SK-N-SH treated with all-trans-retinoic acid at 6 μM for 48 hours (cell line): ENCODE results near the gene FCN2.

Experiments
- ATAC-seq: fragments of 200-7000 bp; cut with Tn5 transposase; 3 replicates; pipeline ENCODE4 v1.9.1; 2020; ENCODE audit warnings: mild to moderate bottlenecking, moderate library complexity
- ARNTL ChIP-seq: fragments of 450-650 bp; formaldehyde crosslinking; IDR thresholded peaks from 2 replicates; pipeline ENCODE4 v1.5.0; 2020; ENCODE audit warnings: low read depth, mild to moderate bottlenecking, moderate library complexity, borderline replicate concordance
- BACH2 ChIP-seq: fragments of 250-450 bp; sonication (Bioruptor Pico); IDR thresholded peaks from 2 replicates; pipeline ENCODE4 v1.9.0; 2021; ENCODE audit warnings: mild to moderate bottlenecking, borderline replicate concordance
- CSDC2 ChIP-seq: fragments of 250-450 bp; sonication (Bioruptor Pico); IDR thresholded peaks from 2 replicates; pipeline ENCODE4 v1.5.0; 2020; ENCODE audit warnings: mild to moderate bottlenecking, moderate library complexity
- ESRRG ChIP-seq: fragments of 250-450 bp; sonication (Bioruptor Pico); IDR thresholded peaks from 2 replicates; pipeline ENCODE4 v1.6.1; 2021; ENCODE audit warnings: mild to moderate bottlenecking
- GLIS3 ChIP-seq: fragments of 250-450 bp; sonication (Bioruptor Pico); IDR thresholded peaks from 2 replicates; pipeline ENCODE4 v1.5.0; 2020; ENCODE audit warnings: mild to moderate bottlenecking, moderate library complexity
- ISL1 ChIP-seq: fragments of 250-450 bp; sonication (Bioruptor Pico); IDR thresholded peaks from 2 replicates; pipeline ENCODE4 v2.1.2; 2022; ENCODE audit warnings: mild to moderate bottlenecking, moderate library complexity
- SNAI2 ChIP-seq: fragments of 250-450 bp; sonication (Bioruptor Pico); IDR thresholded peaks from 2 replicates; pipeline ENCODE4 v1.5.0; 2020; ENCODE audit warnings: mild to moderate bottlenecking, moderate library complexity
- TCF4 ChIP-seq: fragments of 250-450 bp; sonication (Bioruptor Pico); IDR thresholded peaks from 2 replicates; pipeline ENCODE4 v1.8.0; 2021; ENCODE audit warnings: mild to moderate bottlenecking, moderate library complexity, borderline replicate concordance
- TOX ChIP-seq: fragments of 250-450 bp; sonication (Bioruptor Pico); IDR thresholded peaks from 2 replicates; pipeline ENCODE4 v1.8.0; 2021; ENCODE audit warnings: mild to moderate bottlenecking, moderate library complexity, borderline replicate concordance
- ZC3H10 ChIP-seq: fragments of 250-450 bp; sonication (Bioruptor Pico); IDR thresholded peaks from 2 replicates; pipeline ENCODE4 v1.5.1; 2021; ENCODE audit warnings: mild to moderate bottlenecking, moderate library complexity
- ZFP3 ChIP-seq: fragments of 250-450 bp; sonication (Bioruptor Pico); IDR thresholded peaks from 2 replicates; pipeline ENCODE4 v1.5.0; 2020; ENCODE audit warnings: mild to moderate bottlenecking, moderate library complexity
- ZFP30 ChIP-seq: fragments of 450-650 bp; formaldehyde crosslinking; IDR thresholded peaks from 2 replicates; pipeline ENCODE4 v1.5.0; 2022; ENCODE audit warnings: mild to moderate bottlenecking, moderate library complexity
- ZNF565 ChIP-seq: fragments of 450-650 bp; formaldehyde crosslinking; conservative IDR thresholded peaks from 2 replicates; pipeline ENCODE4 v1.5.0; 2020; ENCODE audit warnings: low read depth, mild to moderate bottlenecking, moderate library complexity
- ZNF70 ChIP-seq: fragments of 450-650 bp; formaldehyde crosslinking; IDR thresholded peaks from 2 replicates; pipeline ENCODE4 v1.5.0; 2020; ENCODE audit warnings: mild to moderate bottlenecking, moderate library complexity
- ZNF8 ChIP-seq: fragments of 450-650 bp; formaldehyde crosslinking; IDR thresholded peaks from 2 replicates; pipeline ENCODE4 v1.5.0; 2020; ENCODE audit warnings: mild to moderate bottlenecking, moderate library complexity
- TF ChIP-seq, protein P1 (sequence below): fragments of 250-450 bp; sonication (Bioruptor Pico); IDR thresholded peaks from 2 replicates; pipeline ENCODE4 v1.8.0; 2021; ENCODE audit warnings: low read depth, mild to moderate bottlenecking, moderate library complexity, borderline replicate concordance
- TF ChIP-seq, protein P2 (sequence below): fragments of 250-450 bp; sonication (Bioruptor Pico); IDR thresholded peaks from 2 replicates; pipeline ENCODE4 v1.8.0; 2020; ENCODE audit warnings: mild to moderate bottlenecking, moderate library complexity, borderline replicate concordance
- TF ChIP-seq, protein P3 (sequence below): fragments of 250-450 bp; sonication (Bioruptor Pico); IDR thresholded peaks from 2 replicates; pipeline ENCODE4 v1.5.1; 2020; ENCODE audit warnings: low read depth, mild to moderate bottlenecking, moderate library complexity
- TF ChIP-seq, protein P4 (sequence below): fragments of 250-450 bp; sonication (Bioruptor Pico); IDR thresholded peaks from 2 replicates; pipeline ENCODE4 v1.5.0; 2020; ENCODE audit warnings: mild to moderate bottlenecking, moderate library complexity

FCN2 gene

DNA sequence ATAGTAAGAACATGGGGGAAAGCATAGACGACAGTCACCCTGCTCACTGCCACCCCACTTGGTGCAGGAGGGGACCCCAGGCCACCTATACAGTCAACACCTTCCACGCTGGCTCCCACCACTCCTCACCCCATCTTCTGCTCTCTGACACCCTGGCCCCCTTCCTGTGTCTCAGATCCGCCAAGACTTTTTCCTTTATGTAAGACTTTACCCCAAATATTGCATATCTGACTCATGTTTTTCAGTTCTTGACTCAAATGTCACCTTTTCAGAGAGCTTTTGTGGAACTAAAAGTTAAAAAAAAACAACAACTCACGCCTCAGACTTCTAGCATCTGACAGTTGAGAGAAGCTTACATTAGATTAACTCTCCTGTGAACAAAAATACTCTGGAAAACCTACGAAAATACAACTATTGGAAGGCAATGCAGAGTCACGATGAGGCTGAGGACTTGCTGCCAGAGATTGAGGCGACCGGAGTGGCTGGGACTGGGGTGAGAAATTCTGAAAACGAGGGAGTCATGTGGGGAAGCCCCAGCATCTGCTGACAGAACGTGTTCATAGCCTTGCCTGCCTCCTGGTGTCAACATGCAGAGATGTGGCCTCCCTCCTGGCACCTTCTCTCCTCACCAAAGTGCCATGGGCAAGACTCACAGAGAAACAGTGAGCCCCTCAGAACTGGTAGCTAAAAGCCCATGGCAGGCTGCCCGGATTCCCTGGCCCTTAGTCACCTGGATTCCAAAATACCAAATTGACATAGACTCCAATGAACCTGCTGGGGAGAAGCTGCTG lies 22.4 kb upstream of the FCN2 start (continued):
- TF ChIP-seq ZNF70 (CRISPR knock-in tag) (no peak), ZNF8 (CRISPR knock-in tag) (no peak)
- TF ChIP-seq, protein P1, sequence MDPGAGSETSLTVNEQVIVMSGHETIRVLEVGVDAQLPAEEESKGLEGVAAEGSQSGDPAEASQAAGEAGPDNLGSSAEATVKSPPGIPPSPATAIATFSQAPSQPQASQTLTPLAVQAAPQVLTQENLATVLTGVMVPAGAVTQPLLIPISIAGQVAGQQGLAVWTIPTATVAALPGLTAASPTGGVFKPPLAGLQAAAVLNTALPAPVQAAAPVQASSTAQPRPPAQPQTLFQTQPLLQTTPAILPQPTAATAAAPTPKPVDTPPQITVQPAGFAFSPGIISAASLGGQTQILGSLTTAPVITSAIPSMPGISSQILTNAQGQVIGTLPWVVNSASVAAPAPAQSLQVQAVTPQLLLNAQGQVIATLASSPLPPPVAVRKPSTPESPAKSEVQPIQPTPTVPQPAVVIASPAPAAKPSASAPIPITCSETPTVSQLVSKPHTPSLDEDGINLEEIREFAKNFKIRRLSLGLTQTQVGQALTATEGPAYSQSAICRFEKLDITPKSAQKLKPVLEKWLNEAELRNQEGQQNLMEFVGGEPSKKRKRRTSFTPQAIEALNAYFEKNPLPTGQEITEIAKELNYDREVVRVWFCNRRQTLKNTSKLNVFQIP (CRISPR knock-in tag): no peak

DNA sequence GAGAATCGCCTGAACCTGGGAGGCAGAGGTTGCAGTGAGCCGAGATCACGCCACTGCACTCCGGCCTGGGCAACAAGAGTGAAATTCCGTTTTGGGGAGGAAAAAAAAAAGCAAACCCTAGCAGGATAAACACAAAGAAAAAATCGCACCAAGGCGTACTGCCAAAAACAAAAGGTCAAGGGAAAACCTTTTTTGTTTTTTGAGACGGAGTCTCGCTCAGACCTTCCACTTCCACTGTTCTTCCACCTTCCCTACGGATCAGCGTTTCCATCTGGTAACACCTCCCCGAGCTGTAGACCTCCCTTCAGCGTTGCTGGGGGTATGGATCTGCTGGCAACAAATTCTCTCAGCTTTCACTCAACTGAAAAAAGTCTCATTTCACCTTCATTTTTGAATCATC lies 20.1 kb upstream of the FCN2 start:
- ATAC-seq: no peak
- no peak for TF ChIP-seq ZNF565 (CRISPR knock-in tag)
- TF ChIP-seq, protein P2, sequence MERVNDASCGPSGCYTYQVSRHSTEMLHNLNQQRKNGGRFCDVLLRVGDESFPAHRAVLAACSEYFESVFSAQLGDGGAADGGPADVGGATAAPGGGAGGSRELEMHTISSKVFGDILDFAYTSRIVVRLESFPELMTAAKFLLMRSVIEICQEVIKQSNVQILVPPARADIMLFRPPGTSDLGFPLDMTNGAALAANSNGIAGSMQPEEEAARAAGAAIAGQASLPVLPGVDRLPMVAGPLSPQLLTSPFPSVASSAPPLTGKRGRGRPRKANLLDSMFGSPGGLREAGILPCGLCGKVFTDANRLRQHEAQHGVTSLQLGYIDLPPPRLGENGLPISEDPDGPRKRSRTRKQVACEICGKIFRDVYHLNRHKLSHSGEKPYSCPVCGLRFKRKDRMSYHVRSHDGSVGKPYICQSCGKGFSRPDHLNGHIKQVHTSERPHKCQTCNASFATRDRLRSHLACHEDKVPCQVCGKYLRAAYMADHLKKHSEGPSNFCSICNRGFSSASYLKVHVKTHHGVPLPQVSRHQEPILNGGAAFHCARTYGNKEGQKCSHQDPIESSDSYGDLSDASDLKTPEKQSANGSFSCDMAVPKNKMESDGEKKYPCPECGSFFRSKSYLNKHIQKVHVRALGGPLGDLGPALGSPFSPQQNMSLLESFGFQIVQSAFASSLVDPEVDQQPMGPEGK (CRISPR knock-in tag): no peak
- TF ChIP-seq TCF4: no peak
- no peak for TF ChIP-seq ZFP30 (CRISPR knock-in tag)
- no peak for TF ChIP-seq ZC3H10 (CRISPR knock-in tag)
- TF ChIP-seq ZNF70 (CRISPR knock-in tag): no peak

DNA sequence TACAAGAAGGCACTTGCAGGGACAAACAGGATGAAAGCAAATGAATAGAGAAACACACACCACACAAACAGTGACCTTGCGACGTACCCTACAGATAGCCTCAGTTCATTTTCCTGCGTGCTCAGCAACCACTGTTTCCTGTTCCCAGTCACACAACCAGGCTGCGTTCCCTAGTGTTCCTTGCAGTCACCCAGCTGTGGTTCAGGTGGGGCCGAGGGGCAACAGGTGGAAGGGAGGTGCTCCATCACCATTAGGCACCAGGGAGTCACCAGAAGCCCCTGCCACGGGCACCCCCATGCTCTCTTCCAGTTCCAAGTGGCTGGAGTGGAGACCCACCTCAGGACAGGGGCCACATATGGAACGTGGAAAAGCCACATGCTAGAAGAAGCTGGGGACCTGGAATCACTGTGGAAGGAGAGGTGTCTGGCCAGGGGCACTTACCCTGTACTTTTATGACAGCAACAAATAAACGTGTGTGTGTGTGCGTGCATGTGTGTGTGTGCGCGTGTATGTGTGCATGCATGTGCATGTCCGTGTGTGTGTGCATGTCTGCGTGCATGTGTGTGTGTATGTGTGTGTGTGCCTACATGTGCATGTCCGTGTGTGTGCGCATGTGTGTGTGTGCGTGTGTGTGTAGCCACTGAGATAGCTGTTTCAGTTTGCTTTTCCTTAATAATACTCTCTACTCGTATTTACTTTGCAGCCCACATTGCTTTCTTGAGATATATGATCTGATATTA lies 18.8 kb upstream of the FCN2 start:
- no peak for ATAC-seq
- TF ChIP-seq ZFP3 (CRISPR knock-in tag) (no peak), GLIS3 (CRISPR knock-in tag) (no peak), TCF4 (no peak), CSDC2 (CRISPR knock-in tag) (no peak), ZFP30 (CRISPR knock-in tag) (no peak), SNAI2 (CRISPR knock-in tag) (no peak), ISL1 (CRISPR knock-in tag) (no peak), ZNF8 (CRISPR knock-in tag) (no peak), ZNF70 (CRISPR knock-in tag) (no peak), TOX (CRISPR knock-in tag) (no peak), ARNTL (CRISPR knock-in tag) (no peak), BACH2 (CRISPR knock-in tag) (no peak), ESRRG (CRISPR knock-in tag) (no peak)
- TF ChIP-seq, protein P2 (CRISPR knock-in tag): no peak
- TF ChIP-seq, protein P3, sequence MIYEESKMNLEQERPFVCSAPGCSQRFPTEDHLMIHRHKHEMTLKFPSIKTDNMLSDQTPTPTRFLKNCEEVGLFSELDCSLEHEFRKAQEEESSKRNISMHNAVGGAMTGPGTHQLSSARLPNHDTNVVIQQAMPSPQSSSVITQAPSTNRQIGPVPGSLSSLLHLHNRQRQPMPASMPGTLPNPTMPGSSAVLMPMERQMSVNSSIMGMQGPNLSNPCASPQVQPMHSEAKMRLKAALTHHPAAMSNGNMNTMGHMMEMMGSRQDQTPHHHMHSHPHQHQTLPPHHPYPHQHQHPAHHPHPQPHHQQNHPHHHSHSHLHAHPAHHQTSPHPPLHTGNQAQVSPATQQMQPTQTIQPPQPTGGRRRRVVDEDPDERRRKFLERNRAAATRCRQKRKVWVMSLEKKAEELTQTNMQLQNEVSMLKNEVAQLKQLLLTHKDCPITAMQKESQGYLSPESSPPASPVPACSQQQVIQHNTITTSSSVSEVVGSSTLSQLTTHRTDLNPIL (CRISPR knock-in tag): no peak
- TF ChIP-seq, protein P4, sequence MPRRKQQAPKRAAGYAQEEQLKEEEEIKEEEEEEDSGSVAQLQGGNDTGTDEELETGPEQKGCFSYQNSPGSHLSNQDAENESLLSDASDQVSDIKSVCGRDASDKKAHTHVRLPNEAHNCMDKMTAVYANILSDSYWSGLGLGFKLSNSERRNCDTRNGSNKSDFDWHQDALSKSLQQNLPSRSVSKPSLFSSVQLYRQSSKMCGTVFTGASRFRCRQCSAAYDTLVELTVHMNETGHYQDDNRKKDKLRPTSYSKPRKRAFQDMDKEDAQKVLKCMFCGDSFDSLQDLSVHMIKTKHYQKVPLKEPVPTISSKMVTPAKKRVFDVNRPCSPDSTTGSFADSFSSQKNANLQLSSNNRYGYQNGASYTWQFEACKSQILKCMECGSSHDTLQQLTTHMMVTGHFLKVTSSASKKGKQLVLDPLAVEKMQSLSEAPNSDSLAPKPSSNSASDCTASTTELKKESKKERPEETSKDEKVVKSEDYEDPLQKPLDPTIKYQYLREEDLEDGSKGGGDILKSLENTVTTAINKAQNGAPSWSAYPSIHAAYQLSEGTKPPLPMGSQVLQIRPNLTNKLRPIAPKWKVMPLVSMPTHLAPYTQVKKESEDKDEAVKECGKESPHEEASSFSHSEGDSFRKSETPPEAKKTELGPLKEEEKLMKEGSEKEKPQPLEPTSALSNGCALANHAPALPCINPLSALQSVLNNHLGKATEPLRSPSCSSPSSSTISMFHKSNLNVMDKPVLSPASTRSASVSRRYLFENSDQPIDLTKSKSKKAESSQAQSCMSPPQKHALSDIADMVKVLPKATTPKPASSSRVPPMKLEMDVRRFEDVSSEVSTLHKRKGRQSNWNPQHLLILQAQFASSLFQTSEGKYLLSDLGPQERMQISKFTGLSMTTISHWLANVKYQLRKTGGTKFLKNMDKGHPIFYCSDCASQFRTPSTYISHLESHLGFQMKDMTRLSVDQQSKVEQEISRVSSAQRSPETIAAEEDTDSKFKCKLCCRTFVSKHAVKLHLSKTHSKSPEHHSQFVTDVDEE (CRISPR knock-in tag): no peak
